Osteocyte (in vitro differentiated cells): ENCODE results near the gene PXK. TPM values are rescaled to one million over a fixed set of nuclear protein-coding genes. Genes with fewer than 3 reads are reported as not detected.

Source experiments
- DNase-seq: peaks from one replicate; pipeline ENCODE4 v3.0.0; 2021; ENCODE audit warnings: mixed read lengths; ENCODE audit not compliant: unreplicated experiment; ENCODE audit errors: extremely low spot score
- H3K27ac Mint-ChIP-seq: one replicate; pipeline ENCODE4 v1.8.0; 2021; ENCODE audit warnings: mild to moderate bottlenecking, mixed read lengths; ENCODE audit not compliant: unreplicated experiment
- H3K27me3 Mint-ChIP-seq: one replicate; pipeline ENCODE4 v1.8.0; 2021; ENCODE audit warnings: mixed read lengths; ENCODE audit not compliant: unreplicated experiment
- H3K36me3 Mint-ChIP-seq: one replicate; pipeline ENCODE4 v1.8.0; 2021; ENCODE audit warnings: mixed read lengths; ENCODE audit not compliant: unreplicated experiment
- H3K4me1 Mint-ChIP-seq: one replicate; pipeline ENCODE4 v1.8.0; 2021; ENCODE audit warnings: mixed read lengths; ENCODE audit not compliant: unreplicated experiment
- H3K4me3 Mint-ChIP-seq: one replicate; pipeline ENCODE4 v1.8.0; 2021; ENCODE audit warnings: mild to moderate bottlenecking, moderate library complexity, mixed read lengths; ENCODE audit not compliant: unreplicated experiment
- H3K9me3 Mint-ChIP-seq: one replicate; pipeline ENCODE4 v1.8.0; 2021; ENCODE audit warnings: mixed read lengths; ENCODE audit not compliant: unreplicated experiment
- CTCF ChIP-seq: fragments of 200-600 bp; sonication (generic); IDR thresholded peaks from 2 replicates; pipeline ENCODE4 v1.5.0; 2021; ENCODE audit warnings: antibody characterized with exemption, mild to moderate bottlenecking, moderate library complexity
- total RNA-seq: library from RNA; stranded (reverse); gene quantifications from 2 replicates; pipeline ENCODE4 v1.2.1, GENCODE V29; 2021

Gene PXK
- total RNA-seq, 1 donor from 2014 or later: 39.1 TPM

- H3K9me3 Mint-ChIP-seq: no peaks in the 10 kb centered on the region
- no peak for DNase-seq
- peaks cover 2% of the 10 kb centered on the region for H3K36me3 Mint-ChIP-seq
- no peaks in the 10 kb centered on the region for H3K27me3 Mint-ChIP-seq
- H3K4me3 Mint-ChIP-seq: no peak overlapping the region
- H3K27ac Mint-ChIP-seq: no peak overlapping the region
- no peak for TF ChIP-seq CTCF
- H3K4me1 Mint-ChIP-seq: peaks cover 12% of the 10 kb centered on the region
These were observed 17.3 kb downstream of the PXK start for GRCh38 chr3:58349792-58350626.

- Mint-ChIP-seq H3K27me3 (no peaks in the 10 kb centered on the region), H3K27ac (no peak overlapping the region), H3K36me3 (peaks cover 2% of the 10 kb centered on the region), H3K9me3 (no peaks in the 10 kb centered on the region), H3K4me1 (peaks cover 12% of the 10 kb centered on the region), H3K4me3 (no peak overlapping the region)
- no peak for TF ChIP-seq CTCF
- no peak for DNase-seq
These were observed 17.9 kb downstream of the PXK start for GRCh38 chr3:58350627-58351013.

- TF ChIP-seq CTCF: no peak
- H3K9me3 Mint-ChIP-seq: no peaks in the 10 kb centered on the region
- H3K36me3 Mint-ChIP-seq: peaks cover 2% of the 10 kb centered on the region
- H3K27me3 Mint-ChIP-seq: no peaks in the 10 kb centered on the region
- no peak for DNase-seq
- peaks cover 13% of the 10 kb centered on the region for H3K4me1 Mint-ChIP-seq
- no peak overlapping the region for H3K4me3 Mint-ChIP-seq
- H3K27ac Mint-ChIP-seq: peak overlapping the region; percentile 34
These were observed 19.2 kb downstream of the PXK start for GRCh38 chr3:58351920-58352319.

- no peak for TF ChIP-seq CTCF
- Mint-ChIP-seq H3K4me1 (peaks cover 13% of the 10 kb centered on the region), H3K9me3 (no peaks in the 10 kb centered on the region), H3K27me3 (no peaks in the 10 kb centered on the region), H3K36me3 (peaks cover 2% of the 10 kb centered on the region), H3K4me3 (no peak overlapping the region), H3K27ac (no peak overlapping the region)
- no peak for DNase-seq
These were observed 19.9 kb downstream of the PXK start for GRCh38 chr3:58352626-58353025.

- Mint-ChIP-seq H3K9me3 (no peaks in the 10 kb centered on the region), H3K4me3 (no peak overlapping the region), H3K27me3 (no peaks in the 10 kb centered on the region), H3K27ac (no peak overlapping the region), H3K36me3 (peaks cover 2% of the 10 kb centered on the region), H3K4me1 (peaks cover 13% of the 10 kb centered on the region)
- no peak for TF ChIP-seq CTCF
- no peak for DNase-seq
These were observed 21.2 kb downstream of the PXK start for GRCh38 chr3:58353722-58354553.
